ENCODE data around the gene SRCAP.
"Not testable (repeated sequence)": the region's sequence is repeated elsewhere in the genome, so short reads cannot be mapped to it uniquely, and the experiment has no call there.

The SRCAP gene

GRCh38 chr16:30664616-30665109 is 34.3 kb upstream of the SRCAP start:
- no peak for DNase-seq

- no peak for DNase-seq
These were observed 33.7 kb upstream of the SRCAP start for GRCh38 chr16:30665155-30665829.

GRCh38 chr16:30665830-30666190 is 33.2 kb upstream of the SRCAP start:
- no peak for DNase-seq

GRCh38 chr16:30666681-30667080 is 32.3 kb upstream of the SRCAP start:
- no peak for DNase-seq

- DNase-seq, result no peak
These were observed 31.5 kb upstream of the SRCAP start for GRCh38 chr16:30667361-30667905.

- no peak for DNase-seq
These were observed 30.6 kb upstream of the SRCAP start for GRCh38 chr16:30668393-30668792.

- no peak for DNase-seq
These were observed 29.7 kb upstream of the SRCAP start for GRCh38 chr16:30669026-30669902.

GRCh38 chr16:30669903-30670824 is 28.8 kb upstream of the SRCAP start:
- DNase-seq, result no peak

GRCh38 chr16:30675143-30675542 is 23.8 kb upstream of the SRCAP start:
- DNase-seq, result no peak

- DNase-seq, result no peak
These were observed 20.9 kb upstream of the SRCAP start for GRCh38 chr16:30677931-30678585.

GRCh38 chr16:30678586-30678970 is 20.4 kb upstream of the SRCAP start:
- no peak for DNase-seq

GRCh38 chr16:30680326-30680725 is 18.6 kb upstream of the SRCAP start:
- no peak for DNase-seq

- no peak for DNase-seq
These were observed 10.3 kb upstream of the SRCAP start for GRCh38 chr16:30688701-30689100.

- no peak for DNase-seq
These were observed 7.1 kb upstream of the SRCAP start for GRCh38 chr16:30691907-30692306.

- no peak for DNase-seq
These were observed 6.4 kb upstream of the SRCAP start for GRCh38 chr16:30692396-30693064.

GRCh38 chr16:30694926-30695693 is 3.9 kb upstream of the SRCAP start:
- DNase-seq, result no peak

- not testable (repeated sequence) for DNase-seq
These were observed 2.3 kb upstream of the SRCAP start for GRCh38 chr16:30696646-30697045.

GRCh38 chr16:30697264-30698138 is 1.5 kb upstream of the SRCAP start:
- no peak for DNase-seq

GRCh38 chr16:30698139-30698815 is 694 bp upstream of the SRCAP start:
- DNase-seq, result peak; percentile 98
